Stomach (tissue), 9 donors: Measurements from ENCODE around the gene UBXN1. TPM values are rescaled to one million over a fixed set of nuclear protein-coding genes. Genes with fewer than 3 reads are reported as not detected.
A peak's percentile ranks its signal among the peaks of the same experiment; 100 is the strongest.

Experiments used
- DNase-seq, 2 donors: peaks; one replicate each; pipeline versions ENCODE4 v3.0.0 to v3.0.0-alpha.2; 2013 to 2019
- H3K27ac ChIP-seq, 5 donors: fragments of 200-600 bp in 4 of 5; sonication (generic) in 4 of 5; one replicate each; pipeline ENCODE4 v1.5.1; 2013 to 2019; ENCODE audit warnings: mild to moderate bottlenecking in 1 of 5, moderate library complexity in 1 of 5
- H3K27me3 ChIP-seq, 3 donors: fragments of 200-600 bp; sonication (generic); one replicate each; pipeline ENCODE4 v1.5.1; 2017 to 2019; ENCODE audit warnings: mixed run types in 1 of 3
- H3K36me3 ChIP-seq, 4 donors: fragments of 200-600 bp; sonication (generic); 1 replicate in 3 of 4; 2 replicates in 1 of 4; pipeline ENCODE4 v1.5.1; 2016 to 2019
- H3K4me1 ChIP-seq, 4 donors: fragments of 200-600 bp; sonication (generic); one replicate each; pipeline ENCODE4 v1.5.1; 2016 to 2019
- H3K4me3 ChIP-seq, 4 donors: fragments of 200-600 bp; sonication (generic) in 3 of 4; one replicate each; pipeline ENCODE4 v1.5.1; 2016 to 2019; ENCODE audit warnings: mild to moderate bottlenecking in 1 of 4
- H3K9me3 ChIP-seq, 4 donors: fragments of 200-600 bp; sonication (generic); one replicate each; pipeline ENCODE4 v1.5.1; 2016 to 2019
- EP300 ChIP-seq: sonication (generic); formaldehyde crosslinking; IDR thresholded peaks from one replicate; pipeline ENCODE4 v1.6.1; 2017; ENCODE audit warnings: antibody characterized with exemption
- POLR2A ChIP-seq, 4 donors: fragments of 450-650 bp; IDR thresholded peaks; one replicate each; pipeline ENCODE4 v1.6.1; 2016; ENCODE audit warnings: antibody characterized with exemption in 4 of 4, control low read depth in 2 of 4, mild to moderate bottlenecking in 1 of 4, moderate library complexity in 1 of 4
- POLR2AphosphoS5 ChIP-seq, 3 donors: sonication (generic); formaldehyde crosslinking; IDR thresholded peaks; one replicate each; pipeline ENCODE4 v1.6.1; 2016; ENCODE audit warnings: antibody characterized with exemption in 3 of 3
- WGBS, 5 donors: extraction: QIAGEN DNeasy Blood & Tissue Kit in 3 of 5; methylation state at CpG; one replicate each; pipeline versions ENCODE4 v1.1.5 to v1.1.7; 2013 to 2018; 5-methylcytosine and 5-hydroxymethylcytosine counted together
- intact Hi-C: fragments of 100-400 bp; cut with DNase I; formaldehyde crosslinking; loops from one replicate; pipeline ENCODE4 v1.15.1; 2023; ENCODE audit warnings: low total_unique reads
- polyA plus RNA-seq, 3 donors: library from polyadenylated mRNA; stranded (reverse); fragments of 200-250 nt; gene quantifications; one replicate each; pipeline ENCODE4 v1.2.3, GENCODE V29; 2013
- total RNA-seq, 5 donors: library from RNA; depleted of rRNA; stranded (reverse); fragments of >200 nt; gene quantifications; one replicate each; pipeline versions ENCODE4 v1.1.0 to v1.2.3, GENCODE V29; 2014 to 2016
- TF ChIP-seq, protein P1 (sequence below), 7 experiments: fragments of 450-650 bp in 4 of 7; fragments of 200-600 bp in 3 of 7; sonication (generic) in 3 of 7; IDR thresholded peaks; one replicate each; pipeline ENCODE4 v1.5.1; 2016 to 2019; ENCODE audit warnings: antibody characterized with exemption in 7 of 7, control low read depth in 2 of 7, mild to moderate bottlenecking in 1 of 7
- donor health status: healthy with polysubstance abuse.
- donor health status: Bipolar disorder and iron deficiency.
- donor health status: healthy.

The UBXN1 gene
- total and polyA plus RNA-seq, 8 donors: 78.6 to 236 (median 163) TPM

- H3K4me1 ChIP-seq: peaks cover 36 to 68% (median 62%) of the 10 kb centered on the region in 4 donors
- no peak for TF ChIP-seq POLR2A (IDR thresholded peaks at IDR 0.05)
- TF ChIP-seq, protein P1, sequence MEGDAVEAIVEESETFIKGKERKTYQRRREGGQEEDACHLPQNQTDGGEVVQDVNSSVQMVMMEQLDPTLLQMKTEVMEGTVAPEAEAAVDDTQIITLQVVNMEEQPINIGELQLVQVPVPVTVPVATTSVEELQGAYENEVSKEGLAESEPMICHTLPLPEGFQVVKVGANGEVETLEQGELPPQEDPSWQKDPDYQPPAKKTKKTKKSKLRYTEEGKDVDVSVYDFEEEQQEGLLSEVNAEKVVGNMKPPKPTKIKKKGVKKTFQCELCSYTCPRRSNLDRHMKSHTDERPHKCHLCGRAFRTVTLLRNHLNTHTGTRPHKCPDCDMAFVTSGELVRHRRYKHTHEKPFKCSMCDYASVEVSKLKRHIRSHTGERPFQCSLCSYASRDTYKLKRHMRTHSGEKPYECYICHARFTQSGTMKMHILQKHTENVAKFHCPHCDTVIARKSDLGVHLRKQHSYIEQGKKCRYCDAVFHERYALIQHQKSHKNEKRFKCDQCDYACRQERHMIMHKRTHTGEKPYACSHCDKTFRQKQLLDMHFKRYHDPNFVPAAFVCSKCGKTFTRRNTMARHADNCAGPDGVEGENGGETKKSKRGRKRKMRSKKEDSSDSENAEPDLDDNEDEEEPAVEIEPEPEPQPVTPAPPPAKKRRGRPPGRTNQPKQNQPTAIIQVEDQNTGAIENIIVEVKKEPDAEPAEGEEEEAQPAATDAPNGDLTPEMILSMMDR (IDR thresholded peaks at IDR 0.05): no peak
- no peak for TF ChIP-seq POLR2AphosphoS5 (IDR thresholded peaks at IDR 0.05)
- TF ChIP-seq EP300: no peak
- DNase-seq: peak; percentile 50 to 82
- no peaks in the 10 kb centered on the region for H3K9me3 ChIP-seq
- intact Hi-C loops: no loop called here
- no peaks in the 10 kb centered on the region for H3K27me3 ChIP-seq
- H3K27ac ChIP-seq: peak overlapping the region; percentile 91 to 97 (median 94)
- H3K36me3 ChIP-seq: peaks cover 9 to 42% (median 29%) of the 10 kb centered on the region in 4 donors
- H3K4me3 ChIP-seq: peak overlapping the region; percentile 78 to 94 (median 83)
- WGBS, 5 donors: 0 to 3% (median 2%) methylated on average over 39 of the region's 39 CpGs
Measured at GRCh38 chr11:62665599-62666258, 13.1 kb downstream of the UBXN1 start.

- intact Hi-C loops: no loop called here
- 0 to 1% (median 0%) methylated on average over 22 to 47 of the region's 47 CpGs for WGBS, 5 donors
Measured at GRCh38 chr11:62665075-62665598, 13.7 kb downstream of the UBXN1 start, which contains the start of the genes C11orf98 and CSKMT. Gene C11orf98 (minus strand): TSS chr11:62665210. CDS start chr11:62665169, 41 bp downstream. Gene CSKMT (plus strand): TSS chr11:62665312. CDS start chr11:62665880, 568 bp downstream.

GRCh38 chr11:62664405-62665074, 14.3 kb downstream of the UBXN1 start:
- DNase-seq: peak; percentile 55 to 89

More at GRCh38 chr11:62665075-62665598, 13.7 kb downstream of the UBXN1 start, which contains the start of the genes C11orf98 and CSKMT:
- Histone ChIP-seq H3K36me3 (peaks cover 9 to 42% (median 29%) of the 10 kb centered on the region in 4 donors), H3K9me3 (no peaks in the 10 kb centered on the region), H3K4me1 (peaks cover 30 to 62% (median 56%) of the 10 kb centered on the region in 4 donors), H3K27ac (peak within 1 kb of the TSS; percentile 91 to 97 (median 94)), H3K27me3 (no peaks in the 10 kb centered on the region), H3K4me3 (peak within 1 kb of the TSS; percentile 78 to 94 (median 83))
- DNase-seq: peak; percentile 95 to 98
- peak in 2 of 4 donors; percentile 92 to 93 for TF ChIP-seq POLR2A (IDR thresholded peaks at IDR 0.05)
- TF ChIP-seq, protein P1 (IDR thresholded peaks at IDR 0.05): no peak
- no peak for TF ChIP-seq EP300
- peak; percentile 90 to 100 (median 100) for TF ChIP-seq POLR2AphosphoS5 (IDR thresholded peaks at IDR 0.05)

More at GRCh38 chr11:62664405-62665074, 14.3 kb downstream of the UBXN1 start:
- TF ChIP-seq POLR2AphosphoS5 (IDR thresholded peaks at IDR 0.05) (no peak), POLR2A (IDR thresholded peaks at IDR 0.05) (no peak), EP300 (no peak)
- TF ChIP-seq, protein P1 (IDR thresholded peaks at IDR 0.05): no peak
- Histone ChIP-seq H3K27me3 (no peaks in the 10 kb centered on the region), H3K9me3 (no peaks in the 10 kb centered on the region), H3K36me3 (peaks cover 9 to 42% (median 29%) of the 10 kb centered on the region in 4 donors), H3K4me3 (peak overlapping the region; percentile 78 to 94 (median 83)), H3K27ac (peak overlapping the region; percentile 91 to 97 (median 94)), H3K4me1 (peaks cover 24 to 57% (median 50%) of the 10 kb centered on the region in 4 donors)
- intact Hi-C loops: no loop called here
- WGBS, 5 donors: 2 to 6% (median 2%) methylated on average over 12 to 36 of the region's 36 CpGs
